BE2C (cell line): ENCODE results near the gene RELB.

ENCODE experiments used
- DNase-seq: peaks from one replicate; pipeline ENCODE4 v3.0.0-alpha.2; 2020
- H3K27me3 ChIP-seq: fragments of 250-450 bp; sonication (Bioruptor Pico); 2 replicates; pipeline ENCODE4 v1.5.1; 2020; ENCODE audit warnings: mild to moderate bottlenecking
- H3K36me3 ChIP-seq: fragments of 250-450 bp; sonication (Bioruptor Pico); 2 replicates; pipeline ENCODE4 v1.5.1; 2020; ENCODE audit warnings: mild to moderate bottlenecking
- H3K4me1 ChIP-seq: fragments of 250-450 bp; sonication (Bioruptor Pico); 2 replicates; pipeline ENCODE4 v1.5.1; 2020
- H3K4me3 ChIP-seq: 2 replicates; pipeline ENCODE4 v1.5.1; 2011; ENCODE audit warnings: low read depth, low read length
- H3K9me3 ChIP-seq: fragments of 250-450 bp; sonication (Bioruptor Pico); 2 replicates; pipeline ENCODE4 v1.5.1; 2020
- TF ChIP-seq, protein P1 (sequence below): IDR thresholded peaks from 2 replicates; pipeline ENCODE4 v1.5.1; 2012; ENCODE audit warnings: mild to moderate bottlenecking, low read depth, low read length

RELB gene

DNA sequence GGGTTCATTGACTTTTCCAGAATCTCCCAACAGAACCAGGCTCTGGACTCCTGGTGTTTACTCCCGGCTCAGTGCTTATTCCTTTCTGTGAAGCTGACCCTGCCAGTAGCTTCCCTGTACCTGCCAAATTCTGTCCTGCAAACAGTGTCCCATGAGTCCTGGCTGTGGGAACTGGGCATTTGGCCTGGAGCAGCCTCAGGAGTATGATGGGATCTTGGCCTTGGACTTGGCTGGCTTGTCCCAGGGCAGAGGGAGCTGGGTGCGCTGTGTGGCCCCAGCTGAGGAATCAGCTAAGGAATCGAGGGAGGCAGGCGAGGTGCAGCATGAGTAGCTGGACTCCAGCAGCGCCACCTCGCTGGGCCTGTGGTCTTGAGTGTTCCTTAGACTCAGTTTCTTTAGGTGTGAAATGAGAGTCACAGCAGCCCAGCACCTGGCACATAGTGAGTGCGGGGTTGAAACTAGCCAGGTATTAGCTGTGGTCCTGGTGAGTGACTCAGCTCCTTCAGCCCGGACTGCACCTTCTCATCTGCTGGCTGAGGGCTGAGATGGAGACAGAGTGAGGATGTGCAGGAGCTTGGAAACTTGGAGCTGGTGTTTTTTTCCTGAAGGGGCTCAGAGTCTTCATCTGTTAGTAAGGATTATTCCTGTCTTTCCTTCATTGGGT is 47.9 kb downstream of the RELB start:
- DNase-seq, result no peak
- peaks cover 41% of the 10 kb centered on the region for H3K36me3 ChIP-seq
- H3K4me3 ChIP-seq, result no peak overlapping the region
- no peaks in the 10 kb centered on the region for H3K4me1 ChIP-seq
- TF ChIP-seq, protein P1, sequence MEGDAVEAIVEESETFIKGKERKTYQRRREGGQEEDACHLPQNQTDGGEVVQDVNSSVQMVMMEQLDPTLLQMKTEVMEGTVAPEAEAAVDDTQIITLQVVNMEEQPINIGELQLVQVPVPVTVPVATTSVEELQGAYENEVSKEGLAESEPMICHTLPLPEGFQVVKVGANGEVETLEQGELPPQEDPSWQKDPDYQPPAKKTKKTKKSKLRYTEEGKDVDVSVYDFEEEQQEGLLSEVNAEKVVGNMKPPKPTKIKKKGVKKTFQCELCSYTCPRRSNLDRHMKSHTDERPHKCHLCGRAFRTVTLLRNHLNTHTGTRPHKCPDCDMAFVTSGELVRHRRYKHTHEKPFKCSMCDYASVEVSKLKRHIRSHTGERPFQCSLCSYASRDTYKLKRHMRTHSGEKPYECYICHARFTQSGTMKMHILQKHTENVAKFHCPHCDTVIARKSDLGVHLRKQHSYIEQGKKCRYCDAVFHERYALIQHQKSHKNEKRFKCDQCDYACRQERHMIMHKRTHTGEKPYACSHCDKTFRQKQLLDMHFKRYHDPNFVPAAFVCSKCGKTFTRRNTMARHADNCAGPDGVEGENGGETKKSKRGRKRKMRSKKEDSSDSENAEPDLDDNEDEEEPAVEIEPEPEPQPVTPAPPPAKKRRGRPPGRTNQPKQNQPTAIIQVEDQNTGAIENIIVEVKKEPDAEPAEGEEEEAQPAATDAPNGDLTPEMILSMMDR, result no peak
- H3K9me3 ChIP-seq, result no peaks in the 10 kb centered on the region
- no peaks in the 10 kb centered on the region for H3K27me3 ChIP-seq

DNA sequence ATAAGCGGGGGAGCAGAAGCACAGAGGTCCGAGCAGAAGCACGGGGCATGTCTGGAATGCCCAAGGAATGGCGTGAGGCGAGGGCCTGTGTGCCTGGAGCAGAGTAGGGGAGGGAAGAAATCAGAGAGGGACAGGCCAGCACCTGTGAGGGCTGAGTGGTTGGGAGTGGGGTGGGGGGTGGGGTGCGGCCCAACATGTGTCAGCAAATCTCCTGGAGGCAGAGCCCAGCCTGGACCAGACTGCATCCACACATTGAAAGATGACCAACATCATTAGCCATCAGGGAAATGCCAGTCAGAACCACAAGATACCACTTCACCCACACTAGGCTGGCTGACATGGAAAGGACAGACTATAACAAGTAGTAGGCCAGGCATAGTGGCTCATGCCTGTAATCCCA is 48.8 kb downstream of the RELB start:
- peaks cover 36% of the 10 kb centered on the region for H3K36me3 ChIP-seq
- TF ChIP-seq, protein P1, result no peak

DNA sequence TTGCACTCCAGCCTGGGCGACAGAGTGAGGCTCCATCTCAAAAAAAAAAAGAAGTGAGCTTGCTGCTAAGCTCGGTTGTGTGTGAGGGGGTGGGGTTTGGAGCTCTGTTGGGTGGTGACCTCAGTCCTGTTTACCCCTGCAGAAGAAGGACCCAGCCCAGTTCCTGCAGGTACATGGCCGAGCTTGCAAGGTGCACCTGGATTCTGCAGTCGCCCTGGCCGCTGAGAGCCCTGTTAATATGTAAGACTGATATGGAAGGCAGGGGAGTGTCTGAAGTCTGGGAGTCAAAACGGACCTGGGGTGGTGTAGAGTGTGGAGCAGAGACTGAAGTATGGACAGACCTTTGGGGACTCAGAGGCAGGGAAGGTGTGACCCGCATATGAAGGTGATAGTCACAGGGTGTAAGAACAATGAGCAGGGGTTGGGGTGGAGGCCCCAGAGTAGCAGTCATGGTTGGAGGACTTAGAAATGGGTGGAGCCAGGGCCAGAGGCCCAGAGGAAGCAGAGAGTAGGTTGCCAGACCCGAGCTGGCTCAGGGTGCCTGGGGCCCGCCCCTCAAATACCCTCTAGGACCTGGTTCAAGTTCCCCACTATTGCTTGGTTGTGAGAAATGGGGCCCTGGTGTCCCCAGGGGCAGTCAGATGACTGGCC is 50.8 kb downstream of the RELB start:
- Histone ChIP-seq H3K4me1 (no peaks in the 10 kb centered on the region), H3K9me3 (no peaks in the 10 kb centered on the region), H3K4me3 (no peak overlapping the region), H3K36me3 (peaks cover 45% of the 10 kb centered on the region), H3K27me3 (no peaks in the 10 kb centered on the region)
- TF ChIP-seq, protein P1, result no peak
- no peak for DNase-seq

More for the DNA sequence above, 48.8 kb downstream of the RELB start:
- no peak for DNase-seq
- Histone ChIP-seq H3K4me1 (no peaks in the 10 kb centered on the region), H3K4me3 (no peak overlapping the region), H3K9me3 (no peaks in the 10 kb centered on the region), H3K27me3 (no peaks in the 10 kb centered on the region)

DNA sequence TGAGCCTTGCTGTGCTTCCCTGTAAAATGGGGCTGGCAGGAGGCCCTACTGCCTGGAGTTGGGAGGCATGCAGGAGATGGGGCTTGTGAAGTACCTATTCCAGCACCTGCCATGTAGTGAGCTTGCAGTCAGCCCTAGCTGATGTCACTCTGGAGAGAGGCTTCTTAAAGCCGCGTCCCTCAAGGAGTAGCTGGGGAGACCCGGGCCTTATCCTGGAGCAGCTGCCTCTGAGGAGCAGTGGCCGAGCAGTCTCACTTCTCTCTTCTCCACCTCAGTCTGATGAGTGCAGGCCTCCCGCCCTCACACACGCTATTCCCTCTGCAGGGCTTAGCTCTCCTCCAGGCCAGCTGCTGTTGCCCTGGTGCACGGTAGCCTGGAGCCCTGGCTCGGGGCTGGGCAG is 55.6 kb downstream of the RELB start:
- H3K4me1 ChIP-seq, result no peaks in the 10 kb centered on the region
- TF ChIP-seq, protein P1, result no peak
- H3K9me3 ChIP-seq, result no peaks in the 10 kb centered on the region
- peaks cover 88% of the 10 kb centered on the region for H3K36me3 ChIP-seq
- no peak overlapping the region for H3K4me3 ChIP-seq
- DNase-seq, result no peak
- no peaks in the 10 kb centered on the region for H3K27me3 ChIP-seq

DNA sequence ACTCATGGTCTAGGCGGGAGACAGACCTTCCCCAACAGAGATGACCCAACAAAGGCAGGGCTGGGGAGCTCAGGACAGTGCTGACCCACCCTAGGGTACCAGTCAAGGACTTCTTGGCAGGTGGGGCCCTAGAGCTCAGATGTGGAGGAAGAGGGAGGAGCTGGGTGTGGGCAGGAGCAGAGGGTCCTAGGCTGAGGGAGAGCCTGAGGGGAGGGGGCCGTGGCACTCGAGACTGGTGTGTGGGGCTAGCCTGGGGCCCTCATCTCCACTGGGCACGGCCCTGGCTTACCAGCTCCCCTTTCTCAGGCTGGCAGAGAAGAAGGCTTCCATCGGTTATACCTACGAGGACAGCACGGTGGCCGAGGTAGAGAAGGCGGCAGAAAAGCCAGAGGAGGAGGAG is 56.2 kb downstream of the RELB start:
- Histone ChIP-seq H3K36me3 (peaks cover 88% of the 10 kb centered on the region), H3K4me3 (no peak overlapping the region), H3K27me3 (no peaks in the 10 kb centered on the region), H3K4me1 (no peaks in the 10 kb centered on the region), H3K9me3 (no peaks in the 10 kb centered on the region)
- no peak for DNase-seq
- TF ChIP-seq, protein P1, result no peak

DNA sequence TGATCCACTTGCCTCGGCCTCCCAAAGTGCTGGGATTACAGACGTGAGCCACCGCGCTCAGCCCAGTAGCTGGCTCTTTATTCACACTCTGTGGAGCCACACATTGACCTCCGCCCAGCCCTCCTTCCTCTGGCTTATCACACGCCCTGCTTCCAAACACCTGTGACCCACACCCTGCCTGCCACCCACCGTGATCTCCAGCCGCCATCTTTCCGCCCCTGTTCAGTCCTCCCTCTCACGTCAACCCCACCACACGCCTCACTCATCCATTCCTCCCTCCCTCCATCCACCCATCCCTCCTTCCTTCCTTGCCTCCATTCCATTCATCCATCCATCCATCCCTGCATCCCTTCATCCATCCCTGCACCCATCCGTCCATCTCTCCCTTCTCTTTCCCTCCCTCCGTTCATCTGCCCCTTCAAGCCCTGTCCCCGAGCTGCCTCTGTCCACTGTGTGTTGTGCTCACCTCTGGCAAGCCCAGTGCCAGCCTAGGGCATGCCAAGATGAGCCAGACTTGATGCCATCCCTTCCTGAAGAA is 57.4 kb downstream of the RELB start:
- DNase-seq, result no peak
- Histone ChIP-seq H3K4me3 (no peak overlapping the region), H3K9me3 (no peaks in the 10 kb centered on the region), H3K27me3 (no peaks in the 10 kb centered on the region), H3K4me1 (no peaks in the 10 kb centered on the region), H3K36me3 (peaks cover 82% of the 10 kb centered on the region)
- TF ChIP-seq, protein P1, result no peak
